Astrocyte (in vitro differentiated cells and primary cell): ENCODE data around the gene MRPL41.

Experiments used
- CTCF ChIP-seq: IDR thresholded peaks from 2 replicates; pipeline ENCODE4 v1.5.1; 2011; ENCODE audit warnings: low read depth, mild to moderate bottlenecking, inconsistent platforms, low read length, moderate library complexity; ENCODE audit not compliant: insufficient read depth
- EZH2 ChIP-seq: IDR thresholded peaks from 2 replicates; pipeline ENCODE4 v1.6.1; 2012; ENCODE audit warnings: mild to moderate bottlenecking, low read length, inconsistent platforms; ENCODE audit not compliant: insufficient read depth

DNA sequence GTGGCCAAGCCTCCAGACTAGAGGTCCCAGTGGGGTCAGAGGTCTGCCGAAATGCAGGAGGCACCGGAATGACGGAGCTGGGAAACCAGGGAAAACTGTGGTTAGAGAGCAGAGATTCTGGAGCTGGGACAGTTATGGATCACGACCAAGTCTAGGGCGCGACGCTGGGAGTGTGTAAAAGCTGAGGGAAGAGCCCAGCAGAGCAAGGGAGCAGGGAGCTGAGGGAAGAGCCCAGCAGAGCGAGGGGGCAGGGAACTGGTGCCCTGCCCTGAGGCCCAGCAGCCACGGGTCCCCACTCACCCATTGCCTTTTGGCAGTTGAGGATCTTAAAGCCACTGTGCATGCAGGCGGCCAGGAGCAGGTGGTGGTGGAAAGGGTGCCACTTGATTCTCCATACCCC is 12.5 kb downstream of the MRPL41 start:
- TF ChIP-seq CTCF (no peak), EZH2 (no peak)
